Measurements from ENCODE around the gene SEMA6A. TPM values are rescaled to one million over a fixed set of nuclear protein-coding genes. Genes with fewer than 3 reads are reported as not detected.
A peak's percentile ranks its signal among the peaks of the same experiment; 100 is the strongest.

SEMA6A gene
- total and polyA plus RNA-seq, 10 of the 15 experiments (the other 5 are each of a cell fraction or from before 2014, with no cell fraction given), result 0.16 to 10.2 (median 1.1) TPM

GRCh38 chr5:116543501-116543900 lies 31.1 kb downstream of the SEMA6A start:
- Histone ChIP-seq H4K20me1 (ENCODE audit: control insufficient read depth, insufficient read depth) (no peaks in the 10 kb centered on the region), H3K4me1 (ENCODE audit: control insufficient read depth, insufficient read depth, low read length) (no peaks in the 10 kb centered on the region), H3K4me2 (ENCODE audit: control insufficient read depth, insufficient read depth) (no peak overlapping the region), H2AFZ (ENCODE audit: control insufficient read depth, low read depth, low read length) (no peak overlapping the region), H3K79me2 (ENCODE audit: control insufficient read depth, insufficient read depth, low read length) (no peaks in the 10 kb centered on the region), H3K4me3 (no peak overlapping the region), H3K9me3 (replicated peaks; ENCODE audit: control insufficient read depth, insufficient read depth, low read length) (peaks cover 10% of the 10 kb centered on the region), H3K27me3 (replicated peaks in 1 of 2; ENCODE audit: control insufficient read depth in 2 of 2, insufficient read depth in 2 of 2, low read length in 1 of 2) (no peaks in the 10 kb centered on the region), H3K9ac (ENCODE audit: control insufficient read depth, insufficient read depth, low read length) (no peak overlapping the region), H3K36me3 (ENCODE audit: control insufficient read depth in 2 of 2, insufficient read depth in 2 of 2, low read length in 1 of 2) (no peaks in the 10 kb centered on the region), H3K27ac (ENCODE audit: control insufficient read depth, insufficient read depth) (no peak overlapping the region)
- no peak for FAIRE-seq
- in situ Hi-C loops (cut with MboI) (no loop called here), intact Hi-C loops (cut with micrococcal nuclease; ENCODE audit: unreplicated experiment) (no loop called here)
- no peak for TF ChIP-seq KDM1A (IDR thresholded peaks at IDR 0.05; ENCODE audit: borderline replicate concordance)
- 0 out of 2 replicates have a peak, but pooled peaks have one; percentile 7 for TF ChIP-seq RUNX3 (IDR thresholded peaks at IDR 0.05; ENCODE audit: low read length)
- TF ChIP-seq SREBF1 (IDR thresholded peaks at IDR 0.05; ENCODE audit: low read length), result no peak
- no peak for TF ChIP-seq WRNIP1 (IDR thresholded peaks at IDR 0.05; ENCODE audit: borderline replicate concordance, low read depth, low read length)
- no peak for TF ChIP-seq BCL11A (IDR thresholded peaks at IDR 0.05; ENCODE audit: low read depth, low read length)
- TF ChIP-seq REST (IDR thresholded peaks at IDR 0.05; ENCODE audit: low read depth, low read length), result no peak
- TF ChIP-seq ZBTB11 (CRISPR knock-in tag; IDR thresholded peaks at IDR 0.05), result no peak
- peak in 1 of 2 experiments; percentile 27; a peak in 1 of 4 replicates for TF ChIP-seq BHLHE40 (IDR thresholded peaks at IDR 0.05; ENCODE audit: borderline replicate concordance in 1 of 2, low read depth in 2 of 2, low read length in 1 of 2)
- RAD21 ChIA-PET (ENCODE audit: unreplicated experiment), result interaction anchor here (0.9 kb wide), 1 partner anchor 19 kb away, joined by 3 read pairs; no protein-coding TSS in a partner anchor
- POLR2A ChIA-PET, result no interaction called here
- SMC1A ChIA-PET (ENCODE audit: uncharacterized antibody, unreplicated experiment), result interaction anchor here (0.7 kb wide), 1 partner anchor 355 kb away, joined by 3 read pairs; no protein-coding TSS in a partner anchor
- DNase-seq (ENCODE audit: low read depth, low spot score), result no peak
- 30% methylated on average over 3 of the region's 3 CpGs for WGBS (ENCODE audit: insufficient coverage, insufficient replicate concordance, low lambda C conversion rate, missing lambda C conversion rate)
- BruUV-seq (replicated peaks), result no TSS peak
- CTCF ChIA-PET, result interaction anchor here (0.6 to 1.3 kb wide), 2 partner anchors 13 to 90 kb away, joined by 3 to 6 read pairs; no protein-coding TSS in a partner anchor
- ATAC-seq, result no peak; the same call in 1 of the 3 replicates
